Sigmoid colon (tissue), 4 donors: Measurements from ENCODE around the gene UPK3B.
"Not testable (repeated sequence)": the region's sequence is repeated elsewhere in the genome, so short reads cannot be mapped to it uniquely, and the experiment has no call there.

Experiments
- EP300 ChIP-seq, 4 donors: sonication (generic); formaldehyde crosslinking; IDR thresholded peaks; one replicate each; pipeline ENCODE4 v1.6.1; 2017; ENCODE audit warnings: antibody characterized with exemption in 4 of 4
- POLR2A ChIP-seq, 2 donors: fragments of 450-650 bp; IDR thresholded peaks; one replicate each; pipeline ENCODE4 v1.6.1; 2016; ENCODE audit warnings: antibody characterized with exemption in 2 of 2, mild to moderate bottlenecking in 2 of 2, moderate library complexity in 2 of 2
- POLR2AphosphoS5 ChIP-seq, 4 donors: sonication (generic); formaldehyde crosslinking; IDR thresholded peaks; one replicate each; pipeline ENCODE4 v1.6.1; 2017; ENCODE audit warnings: antibody characterized with exemption in 4 of 4
- TF ChIP-seq, protein P1 (sequence below), 4 experiments: fragments of 450-650 bp in 3 of 4; fragments of 200-600 bp in 1 of 4; IDR thresholded peaks; one replicate each; pipeline ENCODE4 v1.5.1; 2016 to 2019; ENCODE audit warnings: antibody characterized with exemption in 4 of 4, mild to moderate bottlenecking in 3 of 4, moderate library complexity in 2 of 4

DNA sequence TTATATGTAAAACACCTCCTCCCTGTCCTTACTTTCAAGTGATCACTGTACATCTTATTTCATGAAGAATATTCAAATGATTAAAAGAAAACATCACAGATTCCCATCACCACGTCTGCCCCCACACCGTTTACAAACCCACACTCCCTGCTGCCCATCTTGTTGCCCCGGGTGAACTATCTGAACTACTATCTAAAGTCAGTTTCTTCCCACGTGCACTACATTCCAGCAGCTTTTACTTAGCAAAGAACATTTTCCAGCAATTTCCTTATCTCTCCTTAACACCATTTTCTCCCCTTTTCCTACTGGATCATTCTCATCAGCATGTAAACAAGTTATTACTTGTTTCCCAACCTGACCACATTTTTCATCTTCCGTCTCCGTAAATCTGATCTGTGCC, 49.3 kb downstream of the UPK3B start:
- TF ChIP-seq, protein P1, sequence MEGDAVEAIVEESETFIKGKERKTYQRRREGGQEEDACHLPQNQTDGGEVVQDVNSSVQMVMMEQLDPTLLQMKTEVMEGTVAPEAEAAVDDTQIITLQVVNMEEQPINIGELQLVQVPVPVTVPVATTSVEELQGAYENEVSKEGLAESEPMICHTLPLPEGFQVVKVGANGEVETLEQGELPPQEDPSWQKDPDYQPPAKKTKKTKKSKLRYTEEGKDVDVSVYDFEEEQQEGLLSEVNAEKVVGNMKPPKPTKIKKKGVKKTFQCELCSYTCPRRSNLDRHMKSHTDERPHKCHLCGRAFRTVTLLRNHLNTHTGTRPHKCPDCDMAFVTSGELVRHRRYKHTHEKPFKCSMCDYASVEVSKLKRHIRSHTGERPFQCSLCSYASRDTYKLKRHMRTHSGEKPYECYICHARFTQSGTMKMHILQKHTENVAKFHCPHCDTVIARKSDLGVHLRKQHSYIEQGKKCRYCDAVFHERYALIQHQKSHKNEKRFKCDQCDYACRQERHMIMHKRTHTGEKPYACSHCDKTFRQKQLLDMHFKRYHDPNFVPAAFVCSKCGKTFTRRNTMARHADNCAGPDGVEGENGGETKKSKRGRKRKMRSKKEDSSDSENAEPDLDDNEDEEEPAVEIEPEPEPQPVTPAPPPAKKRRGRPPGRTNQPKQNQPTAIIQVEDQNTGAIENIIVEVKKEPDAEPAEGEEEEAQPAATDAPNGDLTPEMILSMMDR (IDR thresholded peaks at IDR 0.05) = not testable (repeated sequence)
- not testable (repeated sequence) for TF ChIP-seq POLR2A, POLR2AphosphoS5, EP300 (IDR thresholded peaks at IDR 0.05)
